M059J (cell line): ENCODE data around the gene ING2. TPM values are rescaled to one million over a fixed set of nuclear protein-coding genes. Genes with fewer than 3 reads are reported as not detected.
"Not testable (repeated sequence)": the region's sequence is repeated elsewhere in the genome, so short reads cannot be mapped to it uniquely, and the experiment has no call there.

Source experiments
- DNase-seq: peaks from one replicate; pipeline ENCODE4 v3.0.0-alpha.2; 2012; ENCODE audit warnings: low read depth
- total RNA-seq: library from RNA; depleted of rRNA; stranded (reverse); fragments of >200 nt; shearing (Covaris generic); gene quantifications from 2 replicates; pipeline ENCODE4 v1.2.3, GENCODE V29; 2014; rRNA removed

Gene ING2
- total RNA-seq = 20.1 and 26.6 TPM in 2 replicates

GRCh38 chr4:183504930-183505610 is at the start of gene ING2:
TSS of gene ING2 (plus strand) at chr4:183505058. CDS start at chr4:183505196, 138 bp downstream.
- peak; percentile 71 for DNase-seq

GRCh38 chr4:183455431-183456195 is 49.2 kb upstream of the ING2 start:
- peak; percentile 74 for DNase-seq

- DNase-seq = no peak
These were observed 46.9 kb upstream of the ING2 start for GRCh38 chr4:183458005-183458404.

- not testable (repeated sequence) for DNase-seq
These were observed 40.8 kb upstream of the ING2 start for GRCh38 chr4:183463903-183464619.

- not testable (repeated sequence) for DNase-seq
These were observed 39.0 kb upstream of the ING2 start for GRCh38 chr4:183465879-183466278.

- DNase-seq = no peak
These were observed 37.6 kb upstream of the ING2 start for GRCh38 chr4:183467246-183467645.

- peak; percentile 58 for DNase-seq
These were observed 36.4 kb upstream of the ING2 start for GRCh38 chr4:183468210-183469095.

- DNase-seq = peak; percentile 70
These were observed 35.6 kb upstream of the ING2 start for GRCh38 chr4:183469285-183469684.

- DNase-seq = peak; percentile 78
These were observed 34.9 kb upstream of the ING2 start for GRCh38 chr4:183469936-183470335.

- no peak for DNase-seq
These were observed 34.0 kb upstream of the ING2 start for GRCh38 chr4:183470821-183471220.

- peak; percentile 66 for DNase-seq
These were observed 32.7 kb upstream of the ING2 start for GRCh38 chr4:183471946-183472708.

- no peak for DNase-seq
These were observed 26.7 kb upstream of the ING2 start for GRCh38 chr4:183478123-183478522.

- no peak for DNase-seq
These were observed 25.9 kb upstream of the ING2 start for GRCh38 chr4:183478926-183479325.

GRCh38 chr4:183482515-183483095 is 22.3 kb upstream of the ING2 start:
- not testable (repeated sequence) for DNase-seq

- DNase-seq = no peak
These were observed 20.9 kb upstream of the ING2 start for GRCh38 chr4:183483997-183484396.

GRCh38 chr4:183485411-183486160 is 19.3 kb upstream of the ING2 start:
- DNase-seq = peak; percentile 75

GRCh38 chr4:183492791-183493222 is 12.1 kb upstream of the ING2 start:
- DNase-seq = peak; percentile 94

- no peak for DNase-seq
These were observed 11.6 kb upstream of the ING2 start for GRCh38 chr4:183493246-183493645.

- no peak for DNase-seq
These were observed 9.7 kb upstream of the ING2 start for GRCh38 chr4:183495184-183495583.
